Ovary (tissue), 9 donors: Measurements from ENCODE around the gene TTLL5. TPM values are rescaled to one million over a fixed set of nuclear protein-coding genes. Genes with fewer than 3 reads are reported as not detected.

Experiments
- DNase-seq, 5 donors: peaks; one replicate each; pipeline ENCODE4 v3.0.0-alpha.2; 2019 to 2020
- H3K27ac ChIP-seq, 2 donors: fragments of 200-600 bp; one replicate each; pipeline versions ENCODE4 v1.5.1 to v1.8.0; 2019 to 2022
- H3K27me3 ChIP-seq: fragments of 200-600 bp; one replicate; pipeline ENCODE4 v1.8.0; 2022
- H3K36me3 ChIP-seq: fragments of 200-600 bp; sonication (generic); one replicate; pipeline ENCODE4 v1.5.1; 2019
- H3K4me1 ChIP-seq: one replicate; pipeline ENCODE4 v1.8.1; 2013; ENCODE audit warnings: mild to moderate bottlenecking, moderate library complexity; ENCODE audit not compliant: insufficient read depth
- H3K4me3 ChIP-seq: fragments of 200-600 bp; sonication (generic); one replicate; pipeline ENCODE4 v1.5.1; 2017
- H3K9me3 ChIP-seq, 2 donors: fragments of 200-600 bp in 1 of 2; sonication (generic) in 1 of 2; one replicate each; pipeline versions ENCODE4 v1.5.1 to v1.8.1; 2013 to 2019; ENCODE audit warnings: mild to moderate bottlenecking in 1 of 2, moderate library complexity in 1 of 2
- CTCF ChIP-seq, 3 donors: fragments of 450-650 bp in 2 of 3; fragments of 200-600 bp in 1 of 3; IDR thresholded peaks; one replicate each; pipeline versions ENCODE4 v1.5.1 to v1.8.0; 2016 to 2022; ENCODE audit warnings: antibody characterized with exemption in 3 of 3, mild to moderate bottlenecking in 1 of 3
- EP300 ChIP-seq: sonication (generic); formaldehyde crosslinking; IDR thresholded peaks from one replicate; pipeline ENCODE4 v1.6.1; 2017; ENCODE audit warnings: antibody characterized with exemption
- POLR2A ChIP-seq: fragments of 450-650 bp; IDR thresholded peaks from one replicate; pipeline ENCODE4 v1.6.1; 2017; ENCODE audit warnings: antibody characterized with exemption, mild to moderate bottlenecking, moderate library complexity
- WGBS, 3 donors: extraction: QIAGEN DNeasy Blood & Tissue Kit in 1 of 3; methylation state at CpG; one replicate each; pipeline versions ENCODE4 v1.1.5 to v1.1.7; 2013 to 2017; 5-methylcytosine and 5-hydroxymethylcytosine counted together
- intact Hi-C, 4 donors: fragments of 100-400 bp; cut with DNase I; formaldehyde crosslinking; loops; one replicate each; pipeline versions ENCODE4 v1.11.0 to v1.15.1; 2022 to 2023
- polyA plus RNA-seq, 2 donors: library from polyadenylated mRNA; stranded (reverse); fragments of 200-250 nt in 1 of 2; fragments of 350-450 nt in 1 of 2; fragmentation: Illumina TruSeq in 1 of 2; extraction: RNeasy Lipid Tissue Mini Kit (QIAGEN cat#74804) in 1 of 2; gene quantifications; one replicate each; pipeline ENCODE4 v1.2.3, GENCODE V29; 2013 to 2014
- total RNA-seq, 7 donors: library from RNA; depleted of rRNA in 2 of 7; stranded (reverse); fragments of >200 nt in 2 of 7; fragmentation: NEBNext Ultra II Directional in 3 of 7; extraction: Animal tissue kit (Norgen Biotek cat#: 25700) in 3 of 7; gene quantifications; one replicate each; pipeline versions ENCODE4 v1.1.0 to v1.2.4, GENCODE V29; 2016 to 2023
- donor health status: DM: no; HTN: no; CAD: no; lungs with moderate emphysema.
- donor health status: DM: no; HTN: no; CAD: no.
- donor health status: Bipolar disorder and iron deficiency.
- donor health status: DM: yes; HTN: yes; CAD: no.
- donor health status: DM: no; HTN: no; CAD: no.
- donor health status: DM: yes; HTN: yes; CAD: no.

The TTLL5 gene
- total and polyA plus RNA-seq, 9 donors = 11.0 to 34.9 (median 27.3) TPM

DNA sequence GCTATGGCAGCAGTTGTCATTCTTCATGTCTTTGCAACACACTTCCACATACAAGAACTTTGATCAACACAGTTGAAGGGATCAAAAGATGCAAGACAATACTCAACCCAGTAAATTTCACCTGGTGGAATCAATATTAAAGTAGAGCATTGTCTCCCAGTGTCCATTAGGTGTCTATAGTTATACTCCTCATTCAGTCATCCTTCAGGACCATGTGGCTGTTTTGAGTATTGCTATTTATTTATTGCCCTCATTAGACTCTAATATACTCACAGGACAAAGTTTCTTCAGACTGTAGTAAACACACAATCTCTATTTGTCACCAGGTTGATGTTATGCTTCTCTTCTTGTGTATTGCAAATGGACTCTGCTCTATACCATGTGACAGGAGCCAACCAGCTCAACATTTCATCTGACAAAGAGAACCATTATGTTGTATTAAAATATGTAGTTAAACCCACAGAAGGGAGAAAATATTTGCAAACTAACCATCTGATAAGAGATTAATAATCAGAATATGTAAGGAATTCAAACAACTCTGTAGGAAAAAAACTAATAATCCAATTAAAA, 174.2 kb downstream of the TTLL5 start:
- Histone ChIP-seq H3K4me3 (no peak overlapping the region), H3K36me3 (no peaks in the 10 kb centered on the region), H3K27me3 (no peaks in the 10 kb centered on the region), H3K4me1 (peaks cover 4% of the 10 kb centered on the region), H3K27ac (no peak overlapping the region), H3K9me3 (no peaks in the 10 kb centered on the region)
- intact Hi-C loops = no loop called here
- no peak for DNase-seq
- TF ChIP-seq EP300 (no peak), POLR2A (no peak), CTCF (IDR thresholded peaks at IDR 0.05) (no peak)

- H3K4me1 ChIP-seq = peaks cover 4% of the 10 kb centered on the region
- DNase-seq = no peak
- no peak overlapping the region for H3K4me3 ChIP-seq
- H3K9me3 ChIP-seq = no peaks in the 10 kb centered on the region
- 94 to 100% (median 100%) methylated on average over 1 of the region's 1 CpG for WGBS, 3 donors
- intact Hi-C loops = no loop called here
- no peak for TF ChIP-seq EP300
- no peak for TF ChIP-seq POLR2A
- no peak for TF ChIP-seq CTCF (IDR thresholded peaks at IDR 0.05)
- no peaks in the 10 kb centered on the region for H3K27me3 ChIP-seq
- H3K36me3 ChIP-seq = no peaks in the 10 kb centered on the region
- H3K27ac ChIP-seq = no peak overlapping the region
Measured at GRCh38 chr14:75835737-75836136, 174.7 kb downstream of the TTLL5 start.

- intact Hi-C loops = no loop called here
- 96 to 100% (median 98%) methylated on average over 3 of the region's 3 CpGs for WGBS, 3 donors
- no peaks in the 10 kb centered on the region for H3K27me3 ChIP-seq
Measured at GRCh38 chr14:75837151-75837787, 176.2 kb downstream of the TTLL5 start.

GRCh38 chr14:75840911-75841310, 179.9 kb downstream of the TTLL5 start:
- intact Hi-C loops = no loop called here

More at GRCh38 chr14:75837151-75837787, 176.2 kb downstream of the TTLL5 start:
- no peaks in the 10 kb centered on the region for H3K9me3 ChIP-seq
- no peaks in the 10 kb centered on the region for H3K36me3 ChIP-seq
- peaks cover 4% of the 10 kb centered on the region for H3K4me1 ChIP-seq
- H3K27ac ChIP-seq = no peak overlapping the region
- no peak for DNase-seq
- H3K4me3 ChIP-seq = no peak overlapping the region
- TF ChIP-seq EP300 (no peak), CTCF (IDR thresholded peaks at IDR 0.05) (no peak), POLR2A (no peak)

More at GRCh38 chr14:75840911-75841310, 179.9 kb downstream of the TTLL5 start:
- no peak for TF ChIP-seq CTCF (IDR thresholded peaks at IDR 0.05)
- no peak for TF ChIP-seq EP300
- TF ChIP-seq POLR2A = no peak
- no peaks in the 10 kb centered on the region for H3K4me1 ChIP-seq
- 93 to 96% (median 94%) methylated on average over 5 of the region's 5 CpGs for WGBS, 3 donors
- H3K9me3 ChIP-seq = no peaks in the 10 kb centered on the region
- DNase-seq = no peak
- H3K27ac ChIP-seq = no peak overlapping the region
- no peak overlapping the region for H3K4me3 ChIP-seq
- no peaks in the 10 kb centered on the region for H3K27me3 ChIP-seq
- H3K36me3 ChIP-seq = no peaks in the 10 kb centered on the region
